ENCODE results near the gene UGGT2. TPM values are rescaled to one million over a fixed set of nuclear protein-coding genes. Genes with fewer than 3 reads are reported as not detected.
A peak's percentile ranks its signal among the peaks of the same experiment; 100 is the strongest.

Gene UGGT2
- total and polyA plus RNA-seq, 4 donors, result 25.4 to 74.7 (median 41.1) TPM

GRCh38 chr13:95924389-95924994, 128.7 kb downstream of the UGGT2 start:
- Histone ChIP-seq H3K36me3 (ENCODE audit: control insufficient read depth, insufficient read depth, low read length) (peaks cover 8% of the 10 kb centered on the region), H3K27me3 (ENCODE audit: control insufficient read depth, insufficient read depth, low read length) (no peaks in the 10 kb centered on the region), H3K4me1 (ENCODE audit: control insufficient read depth, insufficient read depth, low read length) (no peaks in the 10 kb centered on the region), H3K27ac (ENCODE audit: low read depth, low read length) (no peak overlapping the region), H3K9me3 (ENCODE audit: control insufficient read depth, insufficient read depth, low read length) (peaks cover 3% of the 10 kb centered on the region), H3K4me3 (ENCODE audit: low read depth, low read length) (no peak overlapping the region)
- WGBS (ENCODE audit: insufficient coverage), result 83% methylated on average over 1 of the region's 5 CpGs
- DNase-seq (ENCODE audit: low read depth in 4 of 6, low spot score in 6 of 6), result no peak

GRCh38 chr13:95921485-95921884, 131.7 kb downstream of the UGGT2 start:
- no CpG with 5 or more reads among the region's 2 CpGs for WGBS (ENCODE audit: insufficient coverage)
- DNase-seq (ENCODE audit: low read depth in 4 of 6, low spot score in 6 of 6), result no peak
- Histone ChIP-seq H3K36me3 (ENCODE audit: control insufficient read depth, insufficient read depth, low read length) (no peaks in the 10 kb centered on the region), H3K9me3 (ENCODE audit: control insufficient read depth, insufficient read depth, low read length) (no peaks in the 10 kb centered on the region), H3K27me3 (ENCODE audit: control insufficient read depth, insufficient read depth, low read length) (no peaks in the 10 kb centered on the region), H3K4me3 (ENCODE audit: low read depth, low read length) (no peak overlapping the region), H3K4me1 (ENCODE audit: control insufficient read depth, insufficient read depth, low read length) (no peaks in the 10 kb centered on the region), H3K27ac (ENCODE audit: low read depth, low read length) (no peak overlapping the region)

- H3K4me1 ChIP-seq (ENCODE audit: control insufficient read depth, insufficient read depth, low read length), result no peaks in the 10 kb centered on the region
- H3K4me3 ChIP-seq (ENCODE audit: low read depth, low read length), result no peak overlapping the region
- no peaks in the 10 kb centered on the region for H3K9me3 ChIP-seq (ENCODE audit: control insufficient read depth, insufficient read depth, low read length)
- no peaks in the 10 kb centered on the region for H3K27me3 ChIP-seq (ENCODE audit: control insufficient read depth, insufficient read depth, low read length)
- WGBS (ENCODE audit: insufficient coverage), result no CpG with 5 or more reads among the region's 4 CpGs
- H3K27ac ChIP-seq (ENCODE audit: low read depth, low read length), result no peak overlapping the region
- no peaks in the 10 kb centered on the region for H3K36me3 ChIP-seq (ENCODE audit: control insufficient read depth, insufficient read depth, low read length)
- DNase-seq (ENCODE audit: low read depth in 4 of 6, low spot score in 6 of 6), result no peak
Observed at GRCh38 chr13:95920485-95920884, 132.7 kb downstream of the UGGT2 start.

- no peak overlapping the region for H3K4me3 ChIP-seq (ENCODE audit: low read depth, low read length)
- H3K9me3 ChIP-seq (ENCODE audit: control insufficient read depth, insufficient read depth, low read length), result no peaks in the 10 kb centered on the region
- DNase-seq (ENCODE audit: low read depth in 4 of 6, low spot score in 6 of 6), result no peak
- 94% methylated on average over 2 of the region's 2 CpGs for WGBS (ENCODE audit: insufficient coverage)
- no peaks in the 10 kb centered on the region for H3K36me3 ChIP-seq (ENCODE audit: control insufficient read depth, insufficient read depth, low read length)
- H3K27me3 ChIP-seq (ENCODE audit: control insufficient read depth, insufficient read depth, low read length), result no peaks in the 10 kb centered on the region
- H3K4me1 ChIP-seq (ENCODE audit: control insufficient read depth, insufficient read depth, low read length), result no peaks in the 10 kb centered on the region
- no peak overlapping the region for H3K27ac ChIP-seq (ENCODE audit: low read depth, low read length)
Observed at GRCh38 chr13:95918860-95919259, 134.3 kb downstream of the UGGT2 start.

GRCh38 chr13:95914991-95915501, 138.2 kb downstream of the UGGT2 start:
- Histone ChIP-seq H3K4me3 (ENCODE audit: low read depth, low read length) (no peak overlapping the region), H3K4me1 (ENCODE audit: control insufficient read depth, insufficient read depth, low read length) (no peaks in the 10 kb centered on the region), H3K27ac (ENCODE audit: low read depth, low read length) (no peak overlapping the region), H3K36me3 (ENCODE audit: control insufficient read depth, insufficient read depth, low read length) (no peaks in the 10 kb centered on the region), H3K27me3 (ENCODE audit: control insufficient read depth, insufficient read depth, low read length) (no peaks in the 10 kb centered on the region), H3K9me3 (ENCODE audit: control insufficient read depth, insufficient read depth, low read length) (no peaks in the 10 kb centered on the region)
- WGBS (ENCODE audit: insufficient coverage), result 75% methylated on average over 1 of the region's 2 CpGs
- DNase-seq (ENCODE audit: low read depth in 4 of 6, low spot score in 6 of 6), result peak in 1 of 6 donors; percentile 10

GRCh38 chr13:95906999-95907398, 146.2 kb downstream of the UGGT2 start:
- H3K4me3 ChIP-seq (ENCODE audit: low read depth, low read length), result no peak overlapping the region
- DNase-seq (ENCODE audit: low read depth in 4 of 6, low spot score in 6 of 6), result no peak
- H3K27ac ChIP-seq (ENCODE audit: low read depth, low read length), result no peak overlapping the region
- peaks cover 5% of the 10 kb centered on the region for H3K36me3 ChIP-seq (ENCODE audit: control insufficient read depth, insufficient read depth, low read length)
- no peaks in the 10 kb centered on the region for H3K4me1 ChIP-seq (ENCODE audit: control insufficient read depth, insufficient read depth, low read length)
- no peaks in the 10 kb centered on the region for H3K9me3 ChIP-seq (ENCODE audit: control insufficient read depth, insufficient read depth, low read length)
- 97% methylated on average over 11 of the region's 12 CpGs for WGBS (ENCODE audit: insufficient coverage)
- no peaks in the 10 kb centered on the region for H3K27me3 ChIP-seq (ENCODE audit: control insufficient read depth, insufficient read depth, low read length)

GRCh38 chr13:95903569-95903968, 149.6 kb downstream of the UGGT2 start:
- DNase-seq (ENCODE audit: low read depth in 4 of 6, low spot score in 6 of 6), result no peak
- no CpG with 5 or more reads among the region's 1 CpG for WGBS (ENCODE audit: insufficient coverage)
- no peak overlapping the region for H3K4me3 ChIP-seq (ENCODE audit: low read depth, low read length)
- H3K36me3 ChIP-seq (ENCODE audit: control insufficient read depth, insufficient read depth, low read length), result peaks cover 5% of the 10 kb centered on the region
- H3K9me3 ChIP-seq (ENCODE audit: control insufficient read depth, insufficient read depth, low read length), result no peaks in the 10 kb centered on the region
- H3K27ac ChIP-seq (ENCODE audit: low read depth, low read length), result no peak overlapping the region
- no peaks in the 10 kb centered on the region for H3K4me1 ChIP-seq (ENCODE audit: control insufficient read depth, insufficient read depth, low read length)
- no peaks in the 10 kb centered on the region for H3K27me3 ChIP-seq (ENCODE audit: control insufficient read depth, insufficient read depth, low read length)

- Histone ChIP-seq H3K4me3 (ENCODE audit: low read depth, low read length) (no peak overlapping the region), H3K4me1 (ENCODE audit: control insufficient read depth, insufficient read depth, low read length) (no peaks in the 10 kb centered on the region), H3K27me3 (ENCODE audit: control insufficient read depth, insufficient read depth, low read length) (no peaks in the 10 kb centered on the region), H3K9me3 (ENCODE audit: control insufficient read depth, insufficient read depth, low read length) (no peaks in the 10 kb centered on the region), H3K36me3 (ENCODE audit: control insufficient read depth, insufficient read depth, low read length) (peaks cover 5% of the 10 kb centered on the region), H3K27ac (ENCODE audit: low read depth, low read length) (no peak overlapping the region)
- DNase-seq (ENCODE audit: low read depth in 4 of 6, low spot score in 6 of 6), result peak in 1 of 6 donors; percentile 16
- WGBS (ENCODE audit: insufficient coverage), result no CpG with 5 or more reads among the region's 1 CpG
Observed at GRCh38 chr13:95902741-95903140, 150.5 kb downstream of the UGGT2 start.

- Histone ChIP-seq H3K4me1 (ENCODE audit: control insufficient read depth, insufficient read depth, low read length) (no peaks in the 10 kb centered on the region), H3K4me3 (ENCODE audit: low read depth, low read length) (no peak overlapping the region), H3K36me3 (ENCODE audit: control insufficient read depth, insufficient read depth, low read length) (no peaks in the 10 kb centered on the region), H3K9me3 (ENCODE audit: control insufficient read depth, insufficient read depth, low read length) (no peaks in the 10 kb centered on the region), H3K27me3 (ENCODE audit: control insufficient read depth, insufficient read depth, low read length) (no peaks in the 10 kb centered on the region), H3K27ac (ENCODE audit: low read depth, low read length) (no peak overlapping the region)
- no peak for DNase-seq (ENCODE audit: low read depth in 4 of 6, low spot score in 6 of 6)
- WGBS (ENCODE audit: insufficient coverage), result 100% methylated on average over 1 of the region's 1 CpG
Observed at GRCh38 chr13:95898256-95898655, 154.9 kb downstream of the UGGT2 start.

GRCh38 chr13:95896301-95896700, 156.9 kb downstream of the UGGT2 start:
- no peak overlapping the region for H3K4me3 ChIP-seq (ENCODE audit: low read depth, low read length)
- DNase-seq (ENCODE audit: low read depth in 4 of 6, low spot score in 6 of 6), result no peak
- H3K36me3 ChIP-seq (ENCODE audit: control insufficient read depth, insufficient read depth, low read length), result no peaks in the 10 kb centered on the region
- no peak overlapping the region for H3K27ac ChIP-seq (ENCODE audit: low read depth, low read length)
- no peaks in the 10 kb centered on the region for H3K9me3 ChIP-seq (ENCODE audit: control insufficient read depth, insufficient read depth, low read length)
- WGBS (ENCODE audit: insufficient coverage), result no CpG with 5 or more reads among the region's 3 CpGs
- no peaks in the 10 kb centered on the region for H3K4me1 ChIP-seq (ENCODE audit: control insufficient read depth, insufficient read depth, low read length)
- no peaks in the 10 kb centered on the region for H3K27me3 ChIP-seq (ENCODE audit: control insufficient read depth, insufficient read depth, low read length)
